ENCODE measurements around the gene SPNS2.

SPNS2 gene

DNA sequence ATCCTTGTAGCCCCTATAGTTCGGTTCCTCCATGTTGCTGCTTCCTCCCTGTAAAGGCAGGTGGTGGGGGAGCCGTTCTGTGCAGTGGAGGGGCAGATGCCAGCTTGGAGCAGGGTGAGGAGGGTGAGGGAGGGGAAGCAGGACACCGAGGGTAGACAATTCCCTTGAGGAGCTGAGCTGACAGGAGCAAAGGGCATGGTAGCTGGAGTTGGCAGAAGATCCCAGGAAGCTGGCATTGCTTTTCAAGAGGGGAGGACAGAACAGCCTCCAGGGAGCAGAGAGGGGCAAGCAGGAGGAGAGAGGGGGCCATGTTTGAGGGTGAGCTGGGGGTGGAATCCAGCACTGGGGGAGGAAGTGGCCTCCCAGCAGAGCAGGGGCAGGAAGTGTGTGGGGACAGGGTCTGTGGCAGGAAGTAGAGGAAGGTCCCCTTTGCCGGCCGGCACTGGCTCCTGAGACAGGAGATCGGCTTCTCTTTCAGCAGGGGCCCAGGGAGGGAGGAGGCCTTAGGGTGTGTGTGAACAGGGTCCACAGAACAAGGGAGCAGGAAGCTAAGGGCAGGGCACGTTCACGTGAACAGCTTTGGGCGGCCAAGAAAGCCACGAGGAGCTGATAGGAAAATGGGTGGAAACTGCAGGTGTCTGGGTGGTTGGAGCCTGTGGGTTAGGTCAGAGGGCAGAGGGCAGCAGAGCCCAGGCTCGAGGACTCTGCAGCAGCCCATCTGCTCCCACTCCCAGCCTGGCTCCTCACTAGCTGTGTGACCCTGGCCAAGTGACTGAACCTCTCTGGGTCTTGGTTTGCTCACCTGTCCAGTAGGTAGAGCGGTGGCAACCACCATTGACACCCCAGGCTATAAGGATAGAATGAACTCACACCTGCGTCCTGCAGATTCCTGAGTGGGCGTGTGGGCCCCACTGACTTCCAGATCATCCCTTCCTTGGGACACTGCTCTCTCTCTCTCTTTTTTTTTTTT is 17.5 kb upstream of the SPNS2 start:
- peak in 1 of 2 donors; percentile 15 for DNase-seq (ENCODE audit: low read depth in 1 of 2, low spot score in 1 of 2)

DNA sequence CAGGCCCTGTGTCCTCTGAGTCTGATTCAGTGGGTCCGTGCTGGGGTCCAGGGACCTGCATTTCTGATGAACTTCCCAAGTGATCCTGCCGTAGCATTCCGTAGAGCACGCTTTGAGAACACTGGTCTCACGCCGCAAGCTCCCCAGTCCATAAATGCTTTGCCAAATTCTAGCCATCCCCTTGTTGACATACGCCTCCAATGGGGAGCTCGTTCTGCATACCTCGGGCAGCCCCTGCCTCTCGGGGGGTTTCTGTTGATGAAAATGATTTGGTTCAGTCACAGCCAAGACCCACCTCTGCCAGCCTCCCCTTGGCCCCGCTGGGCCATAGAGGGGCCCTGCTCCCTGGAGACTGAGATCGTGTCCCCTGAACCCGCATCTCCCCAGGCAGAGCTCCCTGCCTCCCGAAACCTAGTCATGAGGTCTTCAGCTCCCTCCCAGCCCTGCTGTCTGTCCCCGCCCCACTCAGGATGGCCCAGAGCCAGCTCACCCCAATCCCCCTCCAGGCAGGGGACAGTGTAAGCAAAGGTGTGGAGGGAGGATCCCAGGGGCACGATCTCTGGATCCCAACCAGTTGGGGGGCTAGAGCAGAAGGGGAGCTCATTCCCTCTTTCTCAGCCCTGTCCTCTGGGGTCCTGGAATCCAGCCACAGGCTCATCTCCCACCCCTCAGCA is 16.2 kb upstream of the SPNS2 start:
- no peak for DNase-seq (ENCODE audit: low read depth in 1 of 2, low spot score in 1 of 2)

DNA sequence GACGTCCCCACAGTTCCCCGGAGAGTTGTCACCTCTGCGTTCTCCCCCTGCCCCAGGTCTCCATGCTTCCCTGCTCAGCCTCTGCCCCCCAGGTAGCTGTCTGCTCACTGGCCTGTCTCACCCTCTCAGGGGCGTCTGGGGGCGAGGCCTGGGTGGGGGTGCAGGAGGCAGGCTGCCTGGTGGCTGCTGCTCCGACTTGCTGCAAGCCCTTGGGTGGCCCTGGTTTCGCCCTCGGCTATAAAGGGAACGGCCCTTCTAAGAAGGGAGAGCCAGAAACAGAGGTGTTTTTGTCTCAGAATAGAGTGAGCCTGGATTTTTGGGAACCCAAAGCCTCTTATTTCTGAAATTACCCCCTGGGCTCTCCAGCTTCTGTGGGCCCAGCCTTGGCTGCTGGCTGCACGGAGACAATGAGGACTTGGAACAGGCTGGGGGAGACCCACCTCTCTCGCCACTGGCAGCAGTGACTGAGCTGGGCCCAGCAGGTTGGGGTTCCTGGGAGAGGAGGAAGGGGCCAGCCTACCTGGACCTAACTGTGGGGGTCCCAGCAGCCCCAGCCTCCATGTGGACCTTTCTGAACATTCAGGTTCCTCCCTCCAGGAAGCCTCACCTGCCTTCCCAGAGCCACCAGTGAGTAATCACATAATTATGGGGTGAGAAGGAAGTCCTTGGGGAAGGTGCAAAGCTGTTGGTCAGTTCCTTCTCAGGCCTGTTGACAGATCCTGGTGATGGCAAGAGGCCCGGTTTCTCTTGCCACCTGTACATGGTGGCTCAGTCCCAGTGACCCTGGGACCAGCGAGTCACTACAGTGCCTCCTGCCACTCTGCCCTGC is 15.5 kb upstream of the SPNS2 start:
- DNase-seq (ENCODE audit: low read depth in 1 of 2, low spot score in 1 of 2), result no peak

DNA sequence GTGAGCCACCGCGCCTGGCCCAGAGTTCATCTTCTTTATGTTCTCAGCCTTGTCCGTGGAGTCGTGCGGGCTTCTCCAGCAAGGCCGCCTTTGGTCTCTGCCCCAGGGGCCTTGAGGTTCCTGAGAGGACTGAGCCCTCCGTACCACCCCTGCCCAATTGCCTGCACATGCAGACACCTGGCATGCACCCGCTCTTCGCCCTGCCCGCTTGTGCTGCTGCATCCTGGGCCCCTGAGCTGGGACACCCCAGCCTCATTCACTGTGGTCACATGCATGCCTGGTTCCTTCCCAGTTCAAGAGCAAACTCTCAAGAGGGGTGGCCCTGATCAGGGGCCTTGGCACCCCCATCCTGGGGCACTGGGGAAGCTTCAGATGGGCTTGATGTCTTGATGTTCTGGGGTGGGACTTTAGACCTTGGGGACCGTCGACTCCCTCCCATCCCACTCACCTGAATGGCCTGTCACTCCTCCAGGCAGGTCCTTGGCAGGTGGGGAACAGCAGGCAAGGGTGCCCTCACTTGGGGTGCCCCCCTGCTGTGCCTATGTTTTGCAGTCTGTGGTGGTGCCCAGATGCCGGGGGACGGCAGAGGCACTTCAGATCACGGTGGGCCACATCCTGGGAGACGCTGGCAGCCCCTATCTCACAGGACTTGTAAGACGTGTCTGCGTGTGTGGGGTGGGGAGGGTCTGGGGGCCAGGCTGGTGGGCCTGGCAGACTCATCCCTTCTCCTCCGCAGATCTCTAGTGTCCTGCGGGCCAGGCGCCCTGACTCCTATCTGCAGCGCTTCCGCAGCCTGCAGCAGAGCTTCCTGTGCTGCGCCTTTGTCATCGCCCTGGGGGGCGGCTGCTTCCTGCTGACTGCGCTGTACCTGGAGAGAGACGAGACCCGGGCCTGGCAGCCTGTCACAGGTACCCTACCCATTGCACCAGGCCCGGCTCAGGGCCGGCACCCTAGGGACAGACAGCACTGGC is 12.7 kb upstream of the SPNS2 start:
- DNase-seq (ENCODE audit: low read depth in 1 of 2, low spot score in 1 of 2), result peak in 1 of 2 donors; percentile 24

DNA sequence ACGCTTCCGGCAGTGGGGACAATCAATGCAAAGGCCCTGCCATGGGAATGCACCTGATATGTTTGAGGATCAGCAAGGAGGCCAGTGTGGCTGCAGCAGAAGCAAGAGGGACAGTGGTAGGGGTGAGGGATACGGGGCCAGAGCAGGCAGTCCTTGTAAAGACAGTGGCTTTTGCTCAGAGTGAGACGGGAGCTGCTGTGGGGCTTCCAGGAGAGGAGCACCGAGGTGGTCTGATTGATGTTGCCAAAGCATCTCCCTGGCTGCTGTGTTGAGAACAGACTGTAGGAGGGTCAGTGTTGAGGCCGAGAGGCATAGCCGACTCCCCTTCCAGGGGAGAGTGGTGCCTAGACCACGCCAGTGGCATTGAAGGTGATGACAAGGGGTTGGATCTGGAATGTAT is 11.4 kb upstream of the SPNS2 start:
- no peak for DNase-seq (ENCODE audit: low read depth in 1 of 2, low spot score in 1 of 2)

DNA sequence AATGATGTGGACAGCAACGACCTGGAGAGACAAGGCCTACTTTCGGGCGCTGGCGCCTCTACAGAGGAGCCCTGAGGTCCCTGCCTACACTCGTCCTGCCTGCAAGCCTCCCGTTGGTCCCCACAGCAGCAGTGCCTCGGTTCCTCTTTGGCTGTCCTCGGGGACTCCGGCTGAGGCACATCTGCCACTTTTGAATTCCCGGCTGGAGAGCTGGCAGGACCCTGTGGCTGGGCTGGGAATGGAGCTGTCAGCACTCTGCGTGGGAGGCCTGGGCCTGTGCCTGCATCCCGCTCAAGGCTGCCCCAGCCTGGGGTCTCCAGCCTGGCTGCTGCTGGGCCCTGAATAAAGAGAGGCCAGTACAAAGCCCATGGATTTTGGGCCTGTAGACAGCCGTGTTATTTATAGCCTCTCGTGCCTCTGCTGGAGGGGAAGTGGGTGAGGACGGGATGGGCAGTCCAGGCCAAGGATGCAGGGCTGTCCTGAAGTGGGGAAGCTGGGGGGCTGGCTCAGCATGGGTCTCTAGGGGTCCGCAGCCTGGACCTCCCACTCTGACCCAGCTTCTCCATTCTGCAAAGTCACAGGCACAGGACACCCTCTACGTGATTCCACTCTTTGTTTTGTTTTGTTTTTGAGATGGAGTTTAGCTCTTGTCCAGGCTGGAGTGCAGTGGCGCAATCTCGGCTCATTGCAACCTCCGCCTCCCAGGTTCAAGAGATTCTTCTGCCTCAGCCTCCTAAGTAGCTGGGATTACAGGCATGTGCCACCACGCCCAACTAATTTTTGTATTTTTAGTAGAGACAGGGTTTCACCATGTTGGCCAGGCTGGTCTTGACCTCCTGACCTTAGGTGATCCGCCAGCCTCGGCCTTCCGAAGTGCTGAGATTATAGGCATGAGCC is 10.6 kb upstream of the SPNS2 start:
- DNase-seq (ENCODE audit: low read depth in 1 of 2, low spot score in 1 of 2), result no peak

DNA sequence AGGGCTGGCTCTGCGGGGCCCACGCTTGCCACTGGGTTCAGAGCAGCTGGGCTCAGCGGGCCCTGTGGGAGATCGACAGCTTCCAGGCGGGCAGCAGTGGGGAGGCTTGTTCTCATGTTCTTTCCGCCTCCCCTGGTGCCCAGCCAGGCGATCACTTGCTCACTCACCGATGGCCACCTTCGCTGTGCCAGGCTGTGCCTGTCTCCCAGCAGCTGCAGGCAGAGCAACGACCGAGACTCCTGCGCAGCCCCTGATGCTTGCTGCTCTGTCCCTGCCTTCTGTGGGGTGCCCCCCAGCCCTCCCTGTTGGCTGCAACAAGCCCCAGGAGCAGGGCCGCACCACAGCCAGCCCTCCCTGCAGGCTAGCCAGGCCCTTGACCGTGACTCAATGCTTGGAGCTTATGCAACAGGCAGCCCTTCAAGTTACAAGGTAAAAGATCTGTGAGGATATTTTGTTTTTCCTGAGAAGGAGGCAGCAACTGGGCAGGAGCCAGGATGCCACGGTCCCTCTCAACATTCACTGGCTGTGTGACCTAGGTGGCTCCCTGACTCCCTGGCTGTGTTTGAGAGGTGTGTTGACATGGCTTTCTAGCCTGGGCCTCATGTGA is 9.6 kb upstream of the SPNS2 start:
- DNase-seq (ENCODE audit: low read depth in 1 of 2, low spot score in 1 of 2), result no peak

DNA sequence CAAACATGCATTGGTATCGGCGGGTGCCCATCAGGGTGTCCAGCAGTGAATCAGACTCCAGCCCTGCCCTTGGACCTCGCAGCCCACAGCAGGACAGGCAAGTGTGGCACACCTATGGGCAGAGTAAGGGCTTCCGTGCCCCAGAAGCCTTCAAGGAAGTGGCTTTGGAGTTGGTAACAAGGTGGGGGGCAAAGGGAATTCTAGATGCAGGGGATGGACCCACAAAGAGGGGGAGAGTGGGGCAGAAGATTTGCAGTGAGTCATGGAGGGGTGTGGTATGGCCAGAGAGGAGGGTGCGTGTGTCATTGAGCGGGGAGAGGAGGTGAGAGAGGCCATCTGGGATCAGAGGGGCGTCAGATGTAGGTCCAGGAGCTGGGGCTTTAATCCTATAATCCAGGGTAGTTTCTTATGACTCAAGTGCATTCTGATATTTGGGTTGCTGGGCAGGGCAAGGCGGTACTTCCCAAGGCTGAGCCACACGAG is 8.5 kb upstream of the SPNS2 start:
- DNase-seq (ENCODE audit: low read depth in 1 of 2, low spot score in 1 of 2), result no peak

DNA sequence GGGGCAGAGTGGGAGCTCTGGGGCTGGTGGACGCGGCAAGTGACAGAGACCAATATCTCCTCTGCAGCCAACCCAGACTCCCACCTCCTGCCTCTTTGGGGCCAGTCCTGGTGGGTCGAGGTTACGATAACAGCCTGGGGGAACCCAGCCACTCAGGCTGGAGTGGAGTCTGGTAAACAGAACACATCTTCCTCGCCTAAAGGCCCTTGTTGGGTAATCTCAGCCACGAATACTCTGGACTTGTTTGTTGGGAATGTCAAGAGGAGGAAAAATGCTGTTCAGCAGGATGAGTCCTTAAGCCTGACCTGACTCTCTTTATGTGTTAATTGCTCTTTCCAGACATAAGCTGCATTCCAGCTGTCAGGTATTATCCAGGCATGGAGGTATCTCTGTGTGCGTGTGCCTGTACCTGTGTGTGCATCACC is 8.0 kb upstream of the SPNS2 start:
- DNase-seq (ENCODE audit: low read depth in 1 of 2, low spot score in 1 of 2), result no peak

DNA sequence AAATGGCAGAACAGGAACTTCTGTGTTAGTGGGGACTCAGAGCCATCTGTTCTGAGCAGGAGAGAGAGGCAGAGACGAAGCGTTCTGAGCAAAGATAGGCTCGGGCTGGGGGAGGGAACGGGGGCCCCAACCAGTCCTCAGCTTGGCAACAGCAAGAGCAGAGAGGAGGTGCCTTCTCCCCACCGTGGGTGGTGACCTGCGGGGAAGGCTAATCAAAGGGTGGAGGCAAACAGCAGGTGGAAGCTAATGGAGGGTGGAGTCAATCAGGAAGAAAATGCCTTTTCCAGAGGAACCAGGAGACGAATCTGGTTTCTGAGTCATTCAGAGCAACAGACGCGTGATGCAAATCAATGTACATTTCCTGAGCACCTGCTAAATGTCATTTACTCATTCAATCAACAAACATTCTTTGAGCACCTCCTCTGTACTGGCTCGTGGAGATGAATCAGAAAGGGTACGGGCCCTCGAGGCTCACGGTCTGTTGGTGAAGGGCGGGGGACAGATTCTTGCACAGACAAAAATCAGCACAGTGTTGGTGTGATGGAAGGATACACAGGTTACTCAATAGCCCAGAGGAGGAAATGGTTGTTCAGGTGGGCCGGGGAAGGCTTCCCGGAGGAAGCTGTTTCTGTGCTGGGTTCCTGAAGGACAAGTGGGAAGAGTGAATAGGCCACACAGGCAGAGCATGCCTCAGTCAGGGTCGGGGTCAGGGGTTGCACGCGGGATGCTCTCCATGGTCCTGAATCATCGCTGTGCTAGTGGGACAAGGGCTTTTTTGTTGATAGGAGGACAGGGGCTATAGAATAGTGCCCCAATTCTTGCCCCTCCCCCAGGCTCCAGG is 5.7 kb upstream of the SPNS2 start:
- no peak for DNase-seq (ENCODE audit: low read depth in 1 of 2, low spot score in 1 of 2)

DNA sequence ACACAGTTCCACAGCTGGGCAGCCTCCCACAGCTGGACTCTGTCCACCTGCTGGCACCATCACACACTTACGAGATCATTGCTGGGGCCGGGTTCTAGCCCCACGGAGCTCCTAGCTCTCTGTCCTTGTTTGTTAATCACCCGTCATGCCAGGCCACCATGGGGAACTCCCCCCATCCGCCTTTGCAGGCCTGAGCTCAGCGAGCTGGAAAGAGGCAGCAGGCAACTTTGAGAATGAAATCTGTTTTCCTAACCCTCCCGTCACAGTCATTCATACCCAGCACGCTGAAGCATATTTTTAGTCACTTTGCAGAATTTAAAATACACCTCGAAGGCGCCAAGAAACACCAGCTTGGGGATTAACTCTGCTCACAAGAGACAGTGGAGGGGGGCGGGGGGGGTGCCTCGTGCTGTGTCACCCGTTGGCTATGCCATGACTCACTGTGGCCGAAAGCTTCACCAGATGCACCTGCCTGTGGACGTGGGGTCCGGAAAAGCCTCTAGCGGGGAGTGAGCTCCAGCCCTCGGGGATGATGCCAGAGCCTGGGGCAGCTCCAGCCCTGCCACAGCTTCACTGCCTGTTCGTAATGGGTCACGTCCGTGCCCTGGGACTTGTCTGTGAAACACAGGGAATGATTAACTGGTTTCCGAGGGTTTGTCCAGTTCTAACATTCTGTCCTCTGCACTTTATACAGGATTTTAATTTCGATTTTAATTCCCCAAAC is 1.4 kb upstream of the SPNS2 start:
- DNase-seq (ENCODE audit: low read depth in 1 of 2, low spot score in 1 of 2), result no peak

DNA sequence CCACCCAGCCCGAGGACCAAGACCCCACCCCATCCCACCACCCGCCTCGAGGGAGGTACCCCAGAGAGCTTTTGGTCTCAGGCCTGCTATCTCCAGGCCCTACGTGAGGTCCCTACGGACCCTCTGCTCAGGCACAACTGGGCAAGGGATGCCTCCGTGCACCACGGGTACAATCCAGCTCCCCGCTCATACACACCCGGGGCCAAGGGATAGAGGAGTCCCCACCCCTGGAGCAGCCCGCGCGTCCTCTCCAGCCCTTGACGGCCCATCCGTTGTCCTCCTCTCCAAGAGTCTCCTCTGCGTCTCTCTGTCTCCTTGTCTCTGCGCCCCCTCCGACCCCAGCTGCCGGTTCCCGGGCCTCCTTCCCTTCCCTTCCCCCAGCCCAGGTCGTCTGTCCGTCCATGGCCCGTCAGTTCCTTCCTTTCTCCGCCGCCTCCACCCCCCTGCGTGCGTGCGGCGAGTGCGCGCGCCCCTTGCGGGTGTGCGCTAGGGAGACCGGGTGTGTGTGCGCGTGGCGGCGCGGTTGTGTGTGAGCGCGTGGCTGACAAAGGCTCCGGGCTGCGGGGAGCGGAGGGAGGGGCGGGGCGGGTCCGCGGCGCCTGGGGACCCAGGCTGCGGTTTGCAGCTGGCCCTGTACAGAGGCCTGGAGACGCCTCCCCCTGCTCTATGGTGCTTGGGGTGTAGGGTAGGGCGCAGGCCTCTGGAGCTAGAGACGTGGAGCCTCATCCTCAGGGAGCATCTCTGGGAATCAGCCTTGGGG is 930 bp downstream of the SPNS2 start:
- DNase-seq (ENCODE audit: low read depth in 1 of 2, low spot score in 1 of 2), result no peak

DNA sequence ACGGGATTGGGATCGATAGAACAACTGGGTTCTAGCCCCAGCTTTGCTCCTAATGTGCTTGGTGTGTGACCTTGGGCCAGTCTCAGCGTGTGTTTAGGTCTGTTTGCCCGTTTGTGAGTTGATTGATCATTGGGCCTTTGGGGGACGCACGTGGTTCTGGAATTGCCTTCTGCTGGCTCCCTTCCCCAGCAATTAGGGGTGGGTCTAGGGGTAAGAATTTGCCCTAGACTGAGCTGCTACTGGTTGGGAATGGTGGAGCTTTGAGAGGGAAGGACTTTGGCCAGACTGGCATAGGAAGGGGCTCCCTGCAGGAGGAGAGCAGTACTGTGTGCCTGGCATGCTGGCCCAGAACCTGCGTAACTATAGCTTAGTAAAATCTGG is 1.5 kb downstream of the SPNS2 start:
- DNase-seq (ENCODE audit: low read depth in 1 of 2, low spot score in 1 of 2), result no peak

DNA sequence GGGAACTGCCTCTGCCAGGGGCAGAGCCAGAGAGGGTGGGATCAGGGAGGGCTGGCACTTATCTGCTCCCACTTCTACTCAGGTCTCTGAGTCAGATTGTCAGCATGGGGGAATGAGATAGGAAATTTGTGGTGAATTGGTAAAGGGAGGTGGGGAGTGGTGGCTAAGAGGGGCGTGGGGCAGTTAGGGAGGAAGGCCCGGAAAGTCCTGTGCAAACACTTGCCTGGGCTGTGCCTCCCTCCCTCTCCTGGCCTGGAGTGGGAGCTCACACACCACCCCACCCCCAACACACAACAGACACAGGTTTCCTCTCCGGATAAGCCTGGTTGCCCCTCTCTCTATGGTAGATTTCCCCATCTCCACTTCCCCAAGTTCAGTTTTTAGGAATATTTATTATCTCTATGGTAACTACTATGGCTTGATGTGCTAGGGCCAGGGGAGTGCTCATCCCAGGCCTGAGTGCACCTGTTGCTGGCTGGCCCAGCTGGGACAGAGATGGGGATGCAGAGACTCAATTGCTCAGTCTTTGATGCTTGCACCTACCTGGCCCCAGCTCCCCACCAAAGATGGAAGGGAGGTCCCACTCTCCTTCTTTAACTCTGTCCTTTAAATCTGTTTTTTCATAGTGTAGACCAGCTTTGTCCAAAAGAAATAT is 2.7 kb downstream of the SPNS2 start:
- no peak for DNase-seq (ENCODE audit: low read depth in 1 of 2, low spot score in 1 of 2)

DNA sequence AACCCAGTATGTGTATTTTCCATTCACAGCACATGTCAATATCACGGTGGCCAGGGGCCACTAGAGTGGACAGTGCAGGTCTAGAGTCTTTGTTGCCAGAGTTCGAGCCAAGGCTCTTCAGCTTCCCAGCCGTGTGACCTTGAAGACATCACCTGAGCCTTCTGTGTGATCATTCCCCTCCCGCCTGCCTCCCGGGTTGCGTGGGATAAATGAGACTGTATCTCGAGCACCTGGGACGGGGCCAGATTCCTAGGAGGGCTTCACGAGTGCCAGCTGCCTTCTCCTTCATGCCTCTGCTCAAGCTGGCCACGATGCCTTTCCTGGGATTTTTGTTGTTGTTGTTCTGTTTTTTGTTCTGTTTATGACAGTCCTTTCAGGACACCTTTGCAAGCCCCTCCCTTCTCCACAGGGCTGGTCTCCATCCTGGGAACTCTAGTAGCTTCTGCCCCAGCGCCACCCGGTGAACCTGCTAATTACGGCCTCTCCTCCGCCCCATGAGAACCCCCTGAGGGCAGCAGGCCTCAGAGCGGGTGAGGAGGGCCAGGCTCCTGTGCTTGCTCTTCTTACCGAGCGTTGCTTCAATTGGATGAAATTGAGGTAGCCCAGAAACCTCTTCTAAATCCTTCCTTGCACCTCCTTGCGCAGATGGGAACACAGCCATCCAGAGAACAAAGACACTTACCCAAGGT is 3.9 kb downstream of the SPNS2 start:
- no peak for DNase-seq (ENCODE audit: low read depth in 1 of 2, low spot score in 1 of 2)
